ENCODE data around the gene IL1RAPL1.

DNA sequence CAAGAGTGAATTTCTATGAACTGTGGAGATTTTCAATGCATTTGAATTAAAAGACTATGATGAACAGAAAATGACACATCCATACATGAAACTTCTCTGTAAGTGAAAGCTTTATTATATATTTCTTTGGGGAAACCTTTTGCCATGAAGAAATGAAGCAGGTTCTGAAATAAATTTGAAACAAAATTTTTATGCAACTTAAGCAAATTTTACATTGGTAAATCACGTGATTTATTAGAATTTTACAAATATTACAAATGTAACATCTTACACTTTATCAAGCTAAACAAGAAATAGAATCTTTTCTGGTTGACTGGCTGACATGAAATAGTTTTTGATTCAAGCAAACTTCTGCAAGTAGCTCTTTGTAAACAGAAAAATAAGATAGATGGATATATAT is 131.2 kb downstream of the IL1RAPL1 start:
- TF ChIP-seq GATA3 (IDR thresholded peaks at IDR 0.05; ENCODE audit: low read depth, low read length) (no peak), GATA2 (IDR thresholded peaks at IDR 0.05; ENCODE audit: low read depth, low read length) (no peak)
